RWPE2 (cell line): Measurements from ENCODE around the gene EXOC6B.

ENCODE experiments used
- ATAC-seq: fragments of 200-7000 bp; cut with Tn5 transposase; 3 replicates; pipeline ENCODE4 v1.9.1; 2021; ENCODE audit warnings: low read depth
- DNase-seq: peaks from one replicate; pipeline ENCODE4 v3.0.0-alpha.2; 2020; ENCODE audit warnings: low spot score
- H3K27ac ChIP-seq: fragments of 450-650 bp; 2 replicates; pipeline ENCODE4 v1.5.1; 2017; ENCODE audit warnings: mild to moderate bottlenecking; ENCODE audit not compliant: poor library complexity, severe bottlenecking
- H3K27me3 ChIP-seq: fragments of 250-450 bp; sonication (Bioruptor Pico); 2 replicates; pipeline ENCODE4 v1.5.1; 2021; ENCODE audit warnings: mild to moderate bottlenecking, moderate library complexity; ENCODE audit not compliant: insufficient read depth, poor library complexity, severe bottlenecking
- H3K36me3 ChIP-seq: fragments of 250-450 bp; sonication (Bioruptor Pico); 2 replicates; pipeline ENCODE4 v1.5.1; 2020; ENCODE audit warnings: low read depth, mild to moderate bottlenecking, moderate library complexity
- H3K4me1 ChIP-seq: fragments of 250-450 bp; sonication (Bioruptor Pico); 2 replicates; pipeline ENCODE4 v1.5.1; 2021; ENCODE audit warnings: mild to moderate bottlenecking, moderate library complexity; ENCODE audit not compliant: insufficient read depth, poor library complexity, severe bottlenecking
- H3K4me3 ChIP-seq: fragments of 250-450 bp; sonication (Bioruptor Pico); 2 replicates; pipeline ENCODE4 v1.5.1; 2021; ENCODE audit warnings: mild to moderate bottlenecking, moderate library complexity; ENCODE audit not compliant: severe bottlenecking
- H3K9me3 ChIP-seq: fragments of 250-450 bp; sonication (Bioruptor Pico); 2 replicates; pipeline ENCODE4 v1.5.1; 2021; ENCODE audit warnings: mild to moderate bottlenecking, moderate library complexity; ENCODE audit not compliant: severe bottlenecking
- TF ChIP-seq, protein P1 (sequence below): fragments of 450-650 bp; IDR thresholded peaks from one replicate; pipeline ENCODE4 v1.5.1; 2017; ENCODE audit warnings: mild to moderate bottlenecking, moderate library complexity; ENCODE audit not compliant: poor library complexity, severe bottlenecking

Gene EXOC6B

DNA sequence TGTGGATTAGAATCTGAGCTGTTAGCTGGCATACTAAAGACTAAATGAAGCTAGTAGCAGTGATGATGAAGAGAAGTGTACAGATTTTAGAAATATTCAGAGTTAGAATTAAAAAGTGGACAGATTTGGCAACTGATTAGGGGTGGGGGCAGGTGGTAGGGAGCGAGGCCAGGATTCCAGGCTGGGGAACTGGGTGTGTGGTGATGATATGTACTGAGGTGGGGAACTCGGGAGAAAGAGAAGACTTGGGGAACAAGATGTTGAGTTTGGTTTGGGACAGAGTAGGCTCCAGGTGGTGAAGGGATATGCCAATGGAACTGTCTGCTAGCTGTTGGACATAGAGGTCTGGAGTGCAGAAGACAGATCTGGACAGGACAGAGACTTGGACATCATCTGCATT is 669.0 kb downstream of the EXOC6B start:
- Histone ChIP-seq H3K36me3 (no peaks in the 10 kb centered on the region), H3K9me3 (no peaks in the 10 kb centered on the region), H3K4me3 (no peak overlapping the region), H3K27me3 (no peaks in the 10 kb centered on the region), H3K4me1 (no peaks in the 10 kb centered on the region), H3K27ac (no peak overlapping the region)
- TF ChIP-seq, protein P1, sequence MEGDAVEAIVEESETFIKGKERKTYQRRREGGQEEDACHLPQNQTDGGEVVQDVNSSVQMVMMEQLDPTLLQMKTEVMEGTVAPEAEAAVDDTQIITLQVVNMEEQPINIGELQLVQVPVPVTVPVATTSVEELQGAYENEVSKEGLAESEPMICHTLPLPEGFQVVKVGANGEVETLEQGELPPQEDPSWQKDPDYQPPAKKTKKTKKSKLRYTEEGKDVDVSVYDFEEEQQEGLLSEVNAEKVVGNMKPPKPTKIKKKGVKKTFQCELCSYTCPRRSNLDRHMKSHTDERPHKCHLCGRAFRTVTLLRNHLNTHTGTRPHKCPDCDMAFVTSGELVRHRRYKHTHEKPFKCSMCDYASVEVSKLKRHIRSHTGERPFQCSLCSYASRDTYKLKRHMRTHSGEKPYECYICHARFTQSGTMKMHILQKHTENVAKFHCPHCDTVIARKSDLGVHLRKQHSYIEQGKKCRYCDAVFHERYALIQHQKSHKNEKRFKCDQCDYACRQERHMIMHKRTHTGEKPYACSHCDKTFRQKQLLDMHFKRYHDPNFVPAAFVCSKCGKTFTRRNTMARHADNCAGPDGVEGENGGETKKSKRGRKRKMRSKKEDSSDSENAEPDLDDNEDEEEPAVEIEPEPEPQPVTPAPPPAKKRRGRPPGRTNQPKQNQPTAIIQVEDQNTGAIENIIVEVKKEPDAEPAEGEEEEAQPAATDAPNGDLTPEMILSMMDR = no peak
- ATAC-seq (no peak), DNase-seq (peak; percentile 8)

DNA sequence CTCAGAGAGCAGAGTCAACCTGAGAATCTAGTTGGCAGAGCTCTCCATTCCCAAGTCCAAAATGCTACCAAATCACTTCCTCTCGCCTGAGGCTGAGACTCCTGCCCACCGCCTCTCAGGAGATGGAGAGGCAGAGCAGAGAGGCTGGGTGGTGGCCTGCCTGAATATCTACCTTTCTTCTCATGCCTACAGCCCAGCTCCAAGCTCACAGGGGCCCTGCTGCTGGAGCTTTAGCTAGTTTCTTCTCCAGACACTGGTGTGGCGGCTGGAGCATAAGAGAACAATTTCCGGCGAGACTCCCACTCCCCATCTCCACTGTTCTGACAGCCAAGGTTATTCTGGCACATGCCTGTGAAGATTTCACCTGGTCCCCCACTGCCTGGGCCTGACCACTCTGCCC is 670.1 kb downstream of the EXOC6B start:
- DNase-seq = peak; percentile 26
- no peaks in the 10 kb centered on the region for H3K36me3 ChIP-seq
- H3K9me3 ChIP-seq = no peaks in the 10 kb centered on the region
- H3K4me3 ChIP-seq = no peak overlapping the region
- TF ChIP-seq, protein P1 = no peak
- no peaks in the 10 kb centered on the region for H3K4me1 ChIP-seq
- H3K27me3 ChIP-seq = no peaks in the 10 kb centered on the region
- ATAC-seq = no peak
- H3K27ac ChIP-seq = no peak overlapping the region

DNA sequence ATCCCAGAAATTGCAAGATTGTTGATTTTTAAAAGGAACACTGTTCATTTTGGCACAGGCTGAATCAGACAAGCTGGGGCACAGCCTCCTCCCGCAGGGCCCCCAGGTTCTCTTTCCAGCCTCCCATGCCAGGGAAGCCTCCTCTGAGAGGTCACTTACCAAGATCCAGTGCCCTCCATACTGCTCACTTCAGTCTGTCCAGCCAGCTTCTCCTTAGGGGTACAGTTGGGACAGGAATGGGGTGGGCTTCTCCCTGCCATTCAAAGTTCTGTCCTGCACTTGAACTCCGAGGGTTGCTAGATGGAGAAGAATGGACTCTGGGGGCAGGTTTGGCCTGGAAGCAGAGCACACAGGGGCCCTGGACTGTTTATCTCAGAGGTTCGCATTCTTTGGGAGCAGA is 670.7 kb downstream of the EXOC6B start:
- TF ChIP-seq, protein P1 = no peak
- DNase-seq = no peak

DNA sequence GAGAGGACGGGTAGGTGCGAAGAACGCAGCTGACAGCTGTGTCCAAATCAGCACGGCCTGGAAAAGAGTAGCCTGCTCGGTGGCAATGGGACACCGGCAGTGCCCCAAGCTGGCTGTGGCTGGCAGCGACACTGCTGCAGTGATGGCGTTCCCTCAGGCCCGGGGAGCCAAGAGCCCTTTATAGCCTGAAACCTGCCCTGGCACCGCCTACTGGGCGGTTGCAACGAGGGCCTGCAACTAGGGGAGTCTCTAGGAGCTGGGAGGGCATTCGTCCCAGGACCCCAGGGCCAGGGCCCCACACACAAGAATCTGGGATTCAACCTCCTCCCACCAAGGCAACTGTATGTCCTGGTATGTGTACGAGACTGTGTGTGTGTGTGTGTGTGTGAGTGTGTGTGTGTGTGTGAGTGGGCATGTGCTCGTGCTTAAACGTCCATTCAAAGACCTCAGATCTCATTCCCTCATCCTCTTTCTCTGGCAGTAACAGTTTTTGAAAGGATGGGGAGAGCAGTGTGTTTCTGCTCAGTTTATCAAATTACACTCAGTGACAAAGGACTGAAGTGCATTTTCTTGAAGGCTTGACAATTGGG is 671.4 kb downstream of the EXOC6B start:
- Histone ChIP-seq H3K27ac (no peak overlapping the region), H3K27me3 (peaks cover 7% of the 10 kb centered on the region), H3K4me3 (no peak overlapping the region), H3K9me3 (no peaks in the 10 kb centered on the region), H3K36me3 (no peaks in the 10 kb centered on the region), H3K4me1 (no peaks in the 10 kb centered on the region)
- TF ChIP-seq, protein P1 = no peak
- ATAC-seq (no peak), DNase-seq (peak; percentile 29)

More for the DNA sequence above, 670.7 kb downstream of the EXOC6B start:
- no peak for ATAC-seq
- H3K36me3 ChIP-seq = no peaks in the 10 kb centered on the region
- H3K27me3 ChIP-seq = peaks cover under 1% of the 10 kb centered on the region
- H3K9me3 ChIP-seq = no peaks in the 10 kb centered on the region
- no peak overlapping the region for H3K4me3 ChIP-seq
- H3K4me1 ChIP-seq = no peaks in the 10 kb centered on the region
- no peak overlapping the region for H3K27ac ChIP-seq

DNA sequence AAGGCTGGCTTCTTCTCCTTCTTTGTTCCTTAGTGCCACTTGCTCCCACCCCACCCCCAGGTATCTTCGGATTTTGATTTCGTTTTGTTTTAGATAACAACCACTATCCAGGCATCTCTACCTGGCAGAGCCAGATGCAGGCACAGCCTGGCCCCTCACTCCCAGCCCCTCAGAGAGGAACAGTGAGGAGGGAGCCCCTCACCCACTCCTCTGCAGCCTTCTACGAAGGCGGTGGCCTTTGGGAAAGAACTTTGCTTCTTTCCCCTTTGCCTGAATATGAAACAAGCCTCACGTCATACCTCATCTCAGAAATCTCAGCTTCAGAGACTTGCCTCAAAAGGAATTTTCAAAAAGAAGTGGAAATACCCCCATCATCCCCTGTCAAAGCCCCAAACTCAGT is 671.9 kb downstream of the EXOC6B start:
- Histone ChIP-seq H3K36me3 (no peaks in the 10 kb centered on the region), H3K9me3 (no peaks in the 10 kb centered on the region), H3K27me3 (peaks cover 13% of the 10 kb centered on the region), H3K4me1 (no peaks in the 10 kb centered on the region), H3K27ac (no peak overlapping the region), H3K4me3 (no peak overlapping the region)
- no peak for ATAC-seq
- DNase-seq = peak; percentile 3
- TF ChIP-seq, protein P1 = no peak
